Measurements from ENCODE around the gene TSPAN9.

DNA sequence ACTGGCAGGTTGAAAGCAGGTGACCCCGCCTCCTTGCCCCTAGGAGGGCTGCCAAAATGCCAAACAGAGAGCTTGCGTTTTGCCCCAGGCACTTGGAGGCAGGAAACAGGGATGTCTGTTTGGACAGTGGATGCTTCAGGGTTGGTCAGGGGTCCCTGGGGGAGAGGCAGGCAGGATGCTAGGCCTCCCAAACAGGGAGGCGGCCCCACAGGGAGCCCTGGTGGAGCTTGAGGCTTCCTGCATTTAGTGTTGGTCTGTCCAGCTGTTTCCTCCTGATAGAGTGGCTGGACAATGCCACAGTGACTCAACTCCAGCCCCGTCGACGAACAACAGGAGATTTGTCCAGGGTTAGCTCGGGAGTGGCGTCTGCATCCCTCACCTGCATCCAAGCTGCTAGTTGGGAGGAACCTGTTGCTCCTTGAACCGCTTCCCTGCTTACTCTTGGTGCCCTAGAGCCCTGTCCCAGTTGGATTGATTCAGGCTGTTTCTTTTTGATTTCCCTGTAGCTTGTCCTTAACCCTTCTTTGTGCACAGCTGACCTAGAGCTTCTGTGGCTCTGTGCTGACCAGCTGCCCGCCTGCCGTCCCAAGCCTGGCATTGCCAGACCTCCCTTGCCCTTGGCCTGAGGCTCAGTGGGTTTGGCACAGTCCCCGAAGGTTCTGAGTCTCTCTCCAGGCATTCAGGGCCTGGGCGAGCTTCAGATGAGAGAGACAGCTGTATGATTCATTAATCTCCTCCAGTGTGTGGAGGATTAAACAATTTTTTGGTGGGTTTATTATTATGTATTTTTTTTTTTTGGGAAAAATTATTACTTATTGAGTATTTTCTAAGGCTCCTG is 45.9 kb downstream of the TSPAN9 start:
- TF ChIP-seq, protein P1, sequence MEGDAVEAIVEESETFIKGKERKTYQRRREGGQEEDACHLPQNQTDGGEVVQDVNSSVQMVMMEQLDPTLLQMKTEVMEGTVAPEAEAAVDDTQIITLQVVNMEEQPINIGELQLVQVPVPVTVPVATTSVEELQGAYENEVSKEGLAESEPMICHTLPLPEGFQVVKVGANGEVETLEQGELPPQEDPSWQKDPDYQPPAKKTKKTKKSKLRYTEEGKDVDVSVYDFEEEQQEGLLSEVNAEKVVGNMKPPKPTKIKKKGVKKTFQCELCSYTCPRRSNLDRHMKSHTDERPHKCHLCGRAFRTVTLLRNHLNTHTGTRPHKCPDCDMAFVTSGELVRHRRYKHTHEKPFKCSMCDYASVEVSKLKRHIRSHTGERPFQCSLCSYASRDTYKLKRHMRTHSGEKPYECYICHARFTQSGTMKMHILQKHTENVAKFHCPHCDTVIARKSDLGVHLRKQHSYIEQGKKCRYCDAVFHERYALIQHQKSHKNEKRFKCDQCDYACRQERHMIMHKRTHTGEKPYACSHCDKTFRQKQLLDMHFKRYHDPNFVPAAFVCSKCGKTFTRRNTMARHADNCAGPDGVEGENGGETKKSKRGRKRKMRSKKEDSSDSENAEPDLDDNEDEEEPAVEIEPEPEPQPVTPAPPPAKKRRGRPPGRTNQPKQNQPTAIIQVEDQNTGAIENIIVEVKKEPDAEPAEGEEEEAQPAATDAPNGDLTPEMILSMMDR (IDR thresholded peaks at IDR 0.05): no peak
- no peak for TF ChIP-seq POLR2A (IDR thresholded peaks at IDR 0.05)

Data from body of pancreas (tissue), 4 donors.